Transverse colon (tissue), 4 donors: ENCODE measurements around the gene MAPRE2. TPM values are rescaled to one million over a fixed set of nuclear protein-coding genes. Genes with fewer than 3 reads are reported as not detected.

ENCODE experiments used
- DNase-seq: peaks from one replicate; pipeline ENCODE4 v3.0.0-alpha.2; 2019
- H3K27ac ChIP-seq, 4 donors: fragments of 200-600 bp; sonication (generic); 2 replicates each; pipeline ENCODE4 v1.5.1; 2016 to 2018; ENCODE audit warnings: inconsistent platforms in 4 of 4
- H3K27me3 ChIP-seq: fragments of 200-600 bp; sonication (generic); 2 replicates; pipeline ENCODE4 v1.5.1; 2017; ENCODE audit warnings: inconsistent platforms
- H3K36me3 ChIP-seq, 4 donors: fragments of 200-600 bp; sonication (generic); 2 replicates each; pipeline ENCODE4 v1.5.1; 2017 to 2019; ENCODE audit warnings: inconsistent platforms in 4 of 4
- H3K4me1 ChIP-seq, 4 donors: fragments of 200-600 bp; sonication (generic); 2 replicates each; pipeline ENCODE4 v1.5.1; 2017 to 2020; ENCODE audit warnings: inconsistent platforms in 4 of 4
- H3K4me3 ChIP-seq, 4 donors: fragments of 200-600 bp; sonication (generic); 1 replicate in 1 of 4; 2 replicates in 3 of 4; pipeline versions ENCODE4 v1.5.1 to v1.6.1; 2017 to 2019; ENCODE audit warnings: inconsistent platforms in 4 of 4
- H3K9me3 ChIP-seq, 2 donors: fragments of 200-600 bp; sonication (generic); 2 replicates each; pipeline ENCODE4 v1.5.1; 2017 to 2019; ENCODE audit warnings: inconsistent platforms in 2 of 2
- EP300 ChIP-seq: sonication (generic); formaldehyde crosslinking; IDR thresholded peaks from one replicate; pipeline ENCODE4 v1.6.1; 2017; ENCODE audit warnings: antibody characterized with exemption, low read depth
- POLR2A ChIP-seq: fragments of 450-650 bp; IDR thresholded peaks from one replicate; pipeline ENCODE4 v1.6.1; 2016; ENCODE audit warnings: antibody characterized with exemption, mild to moderate bottlenecking, moderate library complexity
- POLR2AphosphoS5 ChIP-seq, 3 donors: sonication (generic); formaldehyde crosslinking; IDR thresholded peaks; one replicate each; pipeline ENCODE4 v1.6.1; 2016; ENCODE audit warnings: antibody characterized with exemption in 3 of 3
- WGBS, 2 donors: methylation state at CpG; one replicate each; pipeline ENCODE4 v1.1.5; 2018; ENCODE audit warnings: low coverage in 1 of 2; 5-methylcytosine and 5-hydroxymethylcytosine counted together
- in situ Hi-C, 4 donors: fragments of 200-750 bp; cut with MboI; loops; one replicate each; pipeline versions ENCODE4 v1.15.0 to v1.15.1; 2017; ENCODE audit warnings: low sequenced_read_pairs in 3 of 4, low pct_ligation_motif_present in 1 of 4, low pct_unique_long_range_greater_than_20kb in 1 of 4
- intact Hi-C: fragments of 100-400 bp; cut with DNase I; formaldehyde crosslinking; loops from one replicate; pipeline ENCODE4 v1.15.1; 2023; ENCODE audit warnings: low total_unique reads
- total RNA-seq, 4 donors: library from RNA; depleted of rRNA; stranded (reverse); fragments of >200 nt; gene quantifications; one replicate each; pipeline ENCODE4 v1.1.0, GENCODE V29; 2016
- TF ChIP-seq, protein P1 (sequence below), 5 experiments: fragments of 200-600 bp in 3 of 5; fragments of 450-650 bp in 2 of 5; sonication (generic) in 3 of 5; IDR thresholded peaks; 1 replicate in 2 of 5; 2 replicates in 3 of 5; pipeline ENCODE4 v1.5.1; 2016 to 2017; ENCODE audit warnings: antibody characterized with exemption in 5 of 5, inconsistent platforms in 3 of 5, mild to moderate bottlenecking in 2 of 5, moderate library complexity in 1 of 5

MAPRE2 gene
- total RNA-seq, 4 donors from 2014 or later, result 23.1 to 102 (median 48.5) TPM

DNA sequence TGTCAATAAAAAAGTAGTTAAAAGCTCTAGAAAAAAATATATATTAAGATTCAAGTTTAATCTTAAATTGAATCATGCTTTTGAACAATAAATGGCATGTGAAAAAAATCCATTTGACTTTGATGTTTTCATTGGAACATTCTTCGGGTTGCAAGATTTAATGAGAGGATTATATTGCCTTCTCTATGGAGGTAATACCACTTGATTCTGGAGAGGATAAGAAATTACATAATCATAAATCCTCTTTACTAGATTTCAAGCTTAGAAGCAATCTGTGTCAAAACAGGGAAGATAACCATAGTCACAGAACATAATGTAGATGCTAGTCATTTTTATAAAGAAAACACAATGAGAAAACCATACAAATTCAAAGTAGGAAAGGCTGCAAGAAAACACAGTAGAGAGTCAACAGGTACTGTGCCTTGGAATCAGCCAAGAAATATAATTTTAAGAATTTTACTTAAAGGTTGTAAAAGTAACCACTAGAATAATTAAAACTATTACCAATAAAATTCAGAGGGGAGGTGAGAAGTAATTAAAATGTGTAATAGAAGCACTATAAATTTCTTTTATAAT is 18.7 kb upstream of the MAPRE2 start:
- WGBS, 2 donors, result 79 to 87% methylated on average over 1 of the region's 1 CpG

GRCh38 chr18:35024196-35024595 is 17.0 kb upstream of the MAPRE2 start:
- no peak overlapping the region for H3K4me3 ChIP-seq
- in situ Hi-C loops, result loop anchor here in 2 of 4 donors (25.0 kb wide), 3 partner anchors 113 to 338 kb away; partner anchors contain the start of gene ZNF24 (in 1 of the 2)
- no peaks in the 10 kb centered on the region for H3K36me3 ChIP-seq
- no peak overlapping the region for H3K27ac ChIP-seq
- no peaks in the 10 kb centered on the region for H3K27me3 ChIP-seq
- TF ChIP-seq POLR2AphosphoS5 (IDR thresholded peaks at IDR 0.05) (no peak), POLR2A (no peak), EP300 (no peak)
- TF ChIP-seq, protein P1, sequence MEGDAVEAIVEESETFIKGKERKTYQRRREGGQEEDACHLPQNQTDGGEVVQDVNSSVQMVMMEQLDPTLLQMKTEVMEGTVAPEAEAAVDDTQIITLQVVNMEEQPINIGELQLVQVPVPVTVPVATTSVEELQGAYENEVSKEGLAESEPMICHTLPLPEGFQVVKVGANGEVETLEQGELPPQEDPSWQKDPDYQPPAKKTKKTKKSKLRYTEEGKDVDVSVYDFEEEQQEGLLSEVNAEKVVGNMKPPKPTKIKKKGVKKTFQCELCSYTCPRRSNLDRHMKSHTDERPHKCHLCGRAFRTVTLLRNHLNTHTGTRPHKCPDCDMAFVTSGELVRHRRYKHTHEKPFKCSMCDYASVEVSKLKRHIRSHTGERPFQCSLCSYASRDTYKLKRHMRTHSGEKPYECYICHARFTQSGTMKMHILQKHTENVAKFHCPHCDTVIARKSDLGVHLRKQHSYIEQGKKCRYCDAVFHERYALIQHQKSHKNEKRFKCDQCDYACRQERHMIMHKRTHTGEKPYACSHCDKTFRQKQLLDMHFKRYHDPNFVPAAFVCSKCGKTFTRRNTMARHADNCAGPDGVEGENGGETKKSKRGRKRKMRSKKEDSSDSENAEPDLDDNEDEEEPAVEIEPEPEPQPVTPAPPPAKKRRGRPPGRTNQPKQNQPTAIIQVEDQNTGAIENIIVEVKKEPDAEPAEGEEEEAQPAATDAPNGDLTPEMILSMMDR (IDR thresholded peaks at IDR 0.05), result no peak
- no peaks in the 10 kb centered on the region for H3K9me3 ChIP-seq
- peaks cover 0 to 24% (median 5%) of the 10 kb centered on the region in 4 donors for H3K4me1 ChIP-seq
- DNase-seq, result no peak
- intact Hi-C loops, result no loop called here
- 64 to 72% methylated on average over 3 of the region's 3 CpGs for WGBS, 2 donors

More for the DNA sequence above, 18.7 kb upstream of the MAPRE2 start:
- intact Hi-C loops, result no loop called here
- Histone ChIP-seq H3K4me3 (no peak overlapping the region), H3K4me1 (peaks cover 0 to 22% (median 4%) of the 10 kb centered on the region in 4 donors), H3K27ac (no peak overlapping the region), H3K36me3 (no peaks in the 10 kb centered on the region), H3K9me3 (no peaks in the 10 kb centered on the region), H3K27me3 (no peaks in the 10 kb centered on the region)
- TF ChIP-seq, protein P1 (IDR thresholded peaks at IDR 0.05), result no peak
- TF ChIP-seq EP300 (no peak), POLR2AphosphoS5 (IDR thresholded peaks at IDR 0.05) (no peak), POLR2A (no peak)
- in situ Hi-C loops, result loop anchor here in 2 of 4 donors (25.0 kb wide), 3 partner anchors 115 to 340 kb away; partner anchors contain the start of gene ZNF24 (in 1 of the 2)
- DNase-seq, result no peak

- Histone ChIP-seq H3K36me3 (no peaks in the 10 kb centered on the region), H3K27ac (peak overlapping the region in 3 of 4 donors; percentile 11 to 50 (median 49)), H3K27me3 (no peaks in the 10 kb centered on the region), H3K9me3 (no peaks in the 10 kb centered on the region), H3K4me1 (peaks cover 0 to 32% (median 11%) of the 10 kb centered on the region in 4 donors), H3K4me3 (no peak overlapping the region)
- intact Hi-C loops, result no loop called here
- in situ Hi-C loops, result loop anchor here in 2 of 4 donors (25.0 kb wide), 3 partner anchors 112 to 337 kb away; partner anchors contain the start of gene ZNF24 (in 1 of the 2)
- TF ChIP-seq POLR2AphosphoS5 (IDR thresholded peaks at IDR 0.05), result peak; percentile 54 to 82 (median 74)
- TF ChIP-seq, protein P1 (IDR thresholded peaks at IDR 0.05), result no peak
- peak; percentile 66 for DNase-seq
- 31% methylated on average over 1 of the region's 1 CpG; no CpG with 5 or more reads in 1 of the 2 donors for WGBS, 2 donors
These were observed 16.2 kb upstream of the MAPRE2 start for GRCh38 chr18:35024965-35025364.

DNA sequence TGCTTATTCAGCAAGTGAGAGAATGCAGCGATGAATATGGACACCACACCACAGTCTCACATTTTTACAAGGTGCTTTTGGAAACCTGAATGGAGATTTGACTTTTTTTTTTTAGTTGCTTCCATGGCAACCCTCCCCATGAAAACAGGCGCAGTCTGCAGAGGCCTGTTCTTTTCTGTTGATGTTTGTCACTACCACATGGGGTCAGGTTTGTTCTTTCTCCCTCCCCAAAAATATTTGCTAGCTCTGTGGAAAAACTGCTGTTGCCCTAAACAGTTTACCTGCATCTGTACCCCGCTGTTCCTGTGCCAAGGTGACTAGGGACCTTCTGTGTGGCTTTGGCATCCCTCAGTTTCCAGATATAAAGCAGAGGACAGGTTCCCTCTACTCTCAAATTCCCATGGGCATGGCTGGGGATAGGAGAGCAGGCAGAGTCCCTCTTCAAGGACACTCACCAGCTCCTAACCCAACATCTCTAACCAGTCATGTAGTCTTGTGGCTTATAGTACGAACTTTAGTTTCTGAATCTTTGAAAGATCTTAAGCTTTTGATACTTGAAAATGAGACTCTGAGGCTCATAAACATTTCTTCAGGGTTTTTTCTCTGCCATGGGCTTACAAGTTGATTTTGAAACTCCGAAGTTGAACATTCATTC is 14.7 kb upstream of the MAPRE2 start:
- no peak for DNase-seq
- in situ Hi-C loops (no loop called here), intact Hi-C loops (no loop called here)
- Histone ChIP-seq H3K9me3 (no peaks in the 10 kb centered on the region), H3K27me3 (no peaks in the 10 kb centered on the region), H3K36me3 (no peaks in the 10 kb centered on the region), H3K27ac (no peak overlapping the region), H3K4me3 (no peak overlapping the region), H3K4me1 (peaks cover 0 to 39% (median 15%) of the 10 kb centered on the region in 4 donors)
- TF ChIP-seq EP300 (no peak), POLR2A (no peak), POLR2AphosphoS5 (IDR thresholded peaks at IDR 0.05) (no peak)
- TF ChIP-seq, protein P1 (IDR thresholded peaks at IDR 0.05), result no peak
- WGBS, 2 donors, result 77 to 83% methylated on average over 4 to 5 of the region's 5 CpGs
